ENCODE results near the gene LZTS2. TPM values are rescaled to one million over a fixed set of nuclear protein-coding genes. Genes with fewer than 3 reads are reported as not detected.

Gene LZTS2
- total and polyA plus RNA-seq, 2 of the 4 experiments (the other 2 are of a cell fraction): 19.2 to 101 TPM

DNA sequence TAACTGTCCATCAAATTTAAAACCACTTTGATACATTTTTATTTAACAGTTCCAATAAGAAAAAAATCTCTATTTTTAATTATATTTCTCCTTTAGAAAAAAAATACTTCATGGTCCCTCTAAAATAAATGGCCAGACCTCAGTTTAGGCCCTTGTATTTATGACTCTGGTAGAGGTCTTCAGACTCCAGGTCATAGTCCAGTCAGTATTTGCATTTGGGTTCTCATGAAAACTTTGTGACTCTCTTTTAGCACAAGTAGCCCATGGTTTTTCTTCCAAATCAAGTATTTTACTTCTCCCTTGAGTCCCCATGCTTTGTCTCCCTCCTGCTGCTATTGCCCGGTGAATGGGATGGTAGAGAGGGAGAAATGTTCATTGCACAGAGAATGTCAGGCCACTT, 35.8 kb upstream of the LZTS2 start:
- Histone ChIP-seq H3K9ac (ENCODE audit: low read depth, low read length) (no peak overlapping the region), H3K4me1 (ENCODE audit: control insufficient read depth, insufficient read depth, low read length) (peaks cover under 1% of the 10 kb centered on the region), H4K8ac (ENCODE audit: low read depth in 2 of 2, low read length in 2 of 2) (no peak overlapping the region), H3K23ac (ENCODE audit: low read depth, low read length) (no peak overlapping the region), H3K4me2 (ENCODE audit: low read depth, low read length) (no peak overlapping the region), H2AK5ac (ENCODE audit: low read depth, low read length) (no peak overlapping the region), H3K56ac (ENCODE audit: extremely low read depth, insufficient read depth, low read length) (no peak overlapping the region), H3K27ac (ENCODE audit: insufficient read depth, low read length) (no peak overlapping the region), H2BK120ac (ENCODE audit: low read depth, low read length) (no peak overlapping the region), H2BK15ac (ENCODE audit: low read depth, low read length) (no peak overlapping the region), H3K4ac (ENCODE audit: low read depth, low read length) (no peak overlapping the region), H2AK9ac (replicated peaks; ENCODE audit: low read depth, low read length, poor library complexity) (no peak overlapping the region), H3K79me1 (ENCODE audit: low read depth in 1 of 2, low read length in 2 of 2) (0 out of 4 replicates have a peak, but pooled peaks cover 0 to 5% of the 10 kb centered on the region in 2 experiments), H3K27me3 (ENCODE audit: control insufficient read depth, insufficient read depth, low read length) (no peaks in the 10 kb centered on the region), H3K9me3 (ENCODE audit: control insufficient read depth, insufficient read depth, low read length) (no peaks in the 10 kb centered on the region), H3K9me1 (ENCODE audit: insufficient read depth, low read length) (peaks cover 9% of the 10 kb centered on the region; the same call in 1 of the 2 replicates), H2BK5ac (ENCODE audit: low read depth, low read length, poor library complexity, severe bottlenecking) (no peak overlapping the region), H3K36me3 (ENCODE audit: control insufficient read depth, insufficient read depth, low read length) (peaks cover 14% of the 10 kb centered on the region), H3K4me3 (ENCODE audit: insufficient read depth, low read depth, low read length) (no peak overlapping the region), H4K20me1 (ENCODE audit: insufficient read depth, low read length) (no peaks in the 10 kb centered on the region), H3K14ac (replicated peaks; ENCODE audit: low read depth, low read length) (no peak overlapping the region), H3K18ac (ENCODE audit: low read depth, low read length) (no peak overlapping the region), H2BK20ac (ENCODE audit: low read depth, low read length) (no peak overlapping the region), H2AFZ (replicated peaks; ENCODE audit: low read length, poor library complexity) (no peak overlapping the region), H4K5ac (ENCODE audit: low read depth, low read length) (no peak overlapping the region), H4K91ac (ENCODE audit: insufficient read depth, low read depth, low read length) (no peak overlapping the region)
- no TSS peak for BruUV-seq (replicated peaks)
- intact Hi-C loops (cut with micrococcal nuclease) (loop anchor here (5.0 kb wide), 1 partner anchor 37 kb away; no protein-coding TSS in a partner anchor), dilution Hi-C loops (cut with HindIII; ENCODE audit: low sequenced_read_pairs, unreplicated experiment) (no loop called here), in situ Hi-C loops (cut with MboI; ENCODE audit: low sequenced_read_pairs) (no loop called here)
- ATAC-seq (ENCODE audit: low read depth) (no peak), DNase-seq (no peak)
- WGBS, 2 experiments (ENCODE audit: extremely low coverage in 2 of 2, insufficient read length in 1 of 2): no CpG with 5 or more reads among the region's 1 CpG
- CTCF ChIA-PET: no interaction called here
- TF ChIP-seq MXI1 (IDR thresholded peaks at IDR 0.05; ENCODE audit: borderline replicate concordance, low read depth, low read length) (no peak), ELK1 (IDR thresholded peaks at IDR 0.05; ENCODE audit: borderline replicate concordance, low read depth, low read length) (no peak), CHD1 (IDR thresholded peaks at IDR 0.05; ENCODE audit: low read depth, low read length) (no peak), RCOR1 (IDR thresholded peaks at IDR 0.05; ENCODE audit: insufficient replicate concordance, low read length) (no peak), BHLHE40 (IDR thresholded peaks at IDR 0.05; ENCODE audit: low read depth, low read length) (no peak)
- POLR2A ChIA-PET (ENCODE audit: unreplicated experiment): no interaction called here

All from IMR-90 (cell line).